DND-41 (cell line): Measurements from ENCODE around the gene SENP2.

Experiments used
- ATAC-seq: fragments of 200-7000 bp; cut with Tn5 transposase; 3 replicates; pipeline ENCODE4 v1.9.1; 2021; ENCODE audit warnings: low read depth; ENCODE audit not compliant: insufficient read depth
- DNase-seq: peaks from one replicate; pipeline ENCODE4 v3.0.0-alpha.2; 2020
- H2AFZ ChIP-seq: 2 replicates; pipeline ENCODE4 v1.6.0; 2012; ENCODE audit warnings: low read depth, low read length
- H3K27ac ChIP-seq: 2 replicates; pipeline ENCODE4 v1.5.1; 2012; ENCODE audit warnings: low read length, inconsistent platforms
- H3K27me3 ChIP-seq: fragments of 200-600 bp; sonication (generic); 2 replicates; pipeline ENCODE4 v1.6.0; 2012; ENCODE audit warnings: low read length, mild to moderate bottlenecking, inconsistent platforms; ENCODE audit not compliant: insufficient read depth, poor library complexity
- H3K36me3 ChIP-seq: 2 replicates; pipeline ENCODE4 v1.5.1; 2012; ENCODE audit warnings: low read length, inconsistent platforms; ENCODE audit not compliant: insufficient read depth
- H3K4me1 ChIP-seq: 2 replicates; pipeline ENCODE4 v1.5.1; 2012; ENCODE audit warnings: mild to moderate bottlenecking, low read length; ENCODE audit not compliant: insufficient read depth
- H3K4me2 ChIP-seq: 2 replicates; pipeline ENCODE4 v1.6.0; 2012; ENCODE audit warnings: mild to moderate bottlenecking, moderate library complexity, low read length, inconsistent platforms; ENCODE audit not compliant: insufficient read depth
- H3K4me3 ChIP-seq, 2 experiments: fragments of 200-600 bp in 1 of 2; shearing (Covaris generic) in 1 of 2; 2 replicates each; pipeline ENCODE4 v1.5.1; 2012 to 2016; ENCODE audit warnings: inconsistent platforms in 2 of 2, low read length in 2 of 2, mild to moderate bottlenecking in 2 of 2, low read depth in 1 of 2, moderate library complexity in 1 of 2
- H3K79me2 ChIP-seq: 2 replicates; pipeline ENCODE4 v1.6.0; 2012; ENCODE audit warnings: low read length, inconsistent platforms; ENCODE audit not compliant: insufficient read depth
- H3K9ac ChIP-seq: 2 replicates; pipeline ENCODE4 v1.6.0; 2012; ENCODE audit warnings: low read depth, mild to moderate bottlenecking, inconsistent platforms, low read length, moderate library complexity
- H3K9me3 ChIP-seq: 2 replicates; pipeline ENCODE4 v1.5.1; 2012; ENCODE audit warnings: low read length, moderate library complexity, mild to moderate bottlenecking, inconsistent platforms; ENCODE audit not compliant: insufficient read depth, severe bottlenecking
- H4K20me1 ChIP-seq: 2 replicates; pipeline ENCODE4 v1.6.0; 2012; ENCODE audit warnings: low read length; ENCODE audit not compliant: insufficient read depth
- CTCF ChIP-seq: IDR thresholded peaks from 2 replicates; pipeline ENCODE4 v1.5.1; 2012; ENCODE audit warnings: borderline replicate concordance, low read length, moderate library complexity, mild to moderate bottlenecking; ENCODE audit not compliant: poor library complexity, severe bottlenecking; ENCODE audit errors: extremely low read depth
- EZH2 ChIP-seq: IDR thresholded peaks from 3 replicates; pipeline ENCODE4 v1.6.1; 2012; ENCODE audit warnings: borderline replicate concordance, low read depth, mild to moderate bottlenecking, moderate library complexity, low read length, inconsistent platforms; ENCODE audit not compliant: severe bottlenecking

SENP2 gene

GRCh38 chr3:185606196-185606595, 20.1 kb downstream of the SENP2 start:
- Histone ChIP-seq H3K9me3 (no peaks in the 10 kb centered on the region), H3K79me2 (no peaks in the 10 kb centered on the region), H3K4me2 (no peak overlapping the region), H3K27me3 (no peaks in the 10 kb centered on the region), H3K4me3 (no peak overlapping the region), H3K27ac (no peak overlapping the region), H3K9ac (no peak overlapping the region), H3K4me1 (no peaks in the 10 kb centered on the region), H2AFZ (no peak overlapping the region), H3K36me3 (peaks cover 74% of the 10 kb centered on the region), H4K20me1 (no peaks in the 10 kb centered on the region)
- TF ChIP-seq EZH2 (no peak), CTCF (no peak)
- ATAC-seq (no peak), DNase-seq (no peak)

GRCh38 chr3:185613016-185613415, 26.9 kb downstream of the SENP2 start:
- no peak overlapping the region for H3K9ac ChIP-seq
- H3K4me3 ChIP-seq = no peak overlapping the region
- H3K27ac ChIP-seq = no peak overlapping the region
- DNase-seq = no peak
- no peak for ATAC-seq
- no peak overlapping the region for H3K4me2 ChIP-seq
- H4K20me1 ChIP-seq = no peaks in the 10 kb centered on the region; the same call in 1 of the 2 replicates
- H3K4me1 ChIP-seq = no peaks in the 10 kb centered on the region
- H3K79me2 ChIP-seq = no peaks in the 10 kb centered on the region
- no peaks in the 10 kb centered on the region for H3K27me3 ChIP-seq
- peaks cover 70% of the 10 kb centered on the region for H3K36me3 ChIP-seq
- H2AFZ ChIP-seq = no peak overlapping the region
- no peak for TF ChIP-seq CTCF
- no peak for TF ChIP-seq EZH2
- H3K9me3 ChIP-seq = no peaks in the 10 kb centered on the region

- Histone ChIP-seq H3K36me3 (peaks cover 45% of the 10 kb centered on the region), H4K20me1 (no peaks in the 10 kb centered on the region), H3K9me3 (no peaks in the 10 kb centered on the region), H3K27me3 (no peaks in the 10 kb centered on the region), H3K4me2 (no peak overlapping the region), H3K4me3 (no peak overlapping the region), H3K79me2 (no peaks in the 10 kb centered on the region), H3K27ac (no peak overlapping the region), H3K9ac (no peak overlapping the region), H3K4me1 (no peaks in the 10 kb centered on the region), H2AFZ (no peak overlapping the region)
- ATAC-seq = no peak
- no peak for TF ChIP-seq EZH2
- no peak for TF ChIP-seq CTCF
- no peak for DNase-seq
These were observed 38.0 kb downstream of the SENP2 start for GRCh38 chr3:185623939-185624665.
